ENCODE data around the gene PHLDB3.

GRCh38 chr19:43503501-43504425, 783 bp downstream of the PHLDB3 start:
- TF ChIP-seq CTCF (IDR thresholded peaks at IDR 0.05; ENCODE audit: insufficient read depth, low read length, poor library complexity, severe bottlenecking): no peak
- TF ChIP-seq EZH2phosphoT487 (conservative IDR thresholded peaks at IDR 0.05; ENCODE audit: low read length): no peak
